Measurements from ENCODE around the gene NPFF.
A peak's percentile ranks its signal among the peaks of the same experiment; 100 is the strongest.

NPFF gene

GRCh38 chr12:53500142-53500775, 7.0 kb downstream of the NPFF start:
- no peak for TF ChIP-seq CTCF (conservative IDR thresholded peaks at IDR 0.05; ENCODE audit: low read depth, low read length)
- peak overlapping the region; percentile 78 for H3K4me3 ChIP-seq (ENCODE audit: low read length)
- peak; percentile 54 for DNase-seq (ENCODE audit: low read depth)

GRCh38 chr12:53499266-53500141, 7.8 kb downstream of the NPFF start, which contains the start of gene MAP3K12:
Gene MAP3K12, minus strand, starts transcription at chr12:53499458. Its CDS starts 12,067 bp downstream, at chr12:53487391.
- peak; percentile 8 for TF ChIP-seq CTCF (conservative IDR thresholded peaks at IDR 0.05; ENCODE audit: low read depth, low read length)
- DNase-seq (ENCODE audit: low read depth) = no peak
- peak within 1 kb of the TSS; percentile 78 for H3K4me3 ChIP-seq (ENCODE audit: low read length)

- TF ChIP-seq CTCF (conservative IDR thresholded peaks at IDR 0.05; ENCODE audit: low read depth, low read length) = no peak
- no peak for DNase-seq (ENCODE audit: low read depth)
- H3K4me3 ChIP-seq (ENCODE audit: low read length) = peak overlapping the region; percentile 78
Measured at GRCh38 chr12:53498235-53498630, 9.1 kb downstream of the NPFF start.

GRCh38 chr12:53497461-53497860, 9.8 kb downstream of the NPFF start:
- no peak for DNase-seq (ENCODE audit: low read depth)
- TF ChIP-seq CTCF (conservative IDR thresholded peaks at IDR 0.05; ENCODE audit: low read depth, low read length) = no peak
- no peak overlapping the region for H3K4me3 ChIP-seq (ENCODE audit: low read length)

- DNase-seq (ENCODE audit: low read depth) = no peak
- no peak overlapping the region for H3K4me3 ChIP-seq (ENCODE audit: low read length)
- TF ChIP-seq CTCF (conservative IDR thresholded peaks at IDR 0.05; ENCODE audit: low read depth, low read length) = no peak
Measured at GRCh38 chr12:53496752-53497032, 10.6 kb downstream of the NPFF start.

- peak; percentile 56 for DNase-seq (ENCODE audit: low read depth)
- TF ChIP-seq CTCF (conservative IDR thresholded peaks at IDR 0.05; ENCODE audit: low read depth, low read length) = no peak
- no peak overlapping the region for H3K4me3 ChIP-seq (ENCODE audit: low read length)
Measured at GRCh38 chr12:53495903-53496751, 11.2 kb downstream of the NPFF start.

Data from retinal pigment epithelial cell (primary cell).